GM12801 (cell line): Measurements from ENCODE around the gene SHB.

ENCODE experiments used
- TF ChIP-seq, protein P1 (sequence below): IDR thresholded peaks from one replicate; pipeline ENCODE4 v1.5.1; 2011; ENCODE audit warnings: control low read depth; ENCODE audit not compliant: insufficient read length; ENCODE audit errors: extremely low read depth

The SHB gene

DNA sequence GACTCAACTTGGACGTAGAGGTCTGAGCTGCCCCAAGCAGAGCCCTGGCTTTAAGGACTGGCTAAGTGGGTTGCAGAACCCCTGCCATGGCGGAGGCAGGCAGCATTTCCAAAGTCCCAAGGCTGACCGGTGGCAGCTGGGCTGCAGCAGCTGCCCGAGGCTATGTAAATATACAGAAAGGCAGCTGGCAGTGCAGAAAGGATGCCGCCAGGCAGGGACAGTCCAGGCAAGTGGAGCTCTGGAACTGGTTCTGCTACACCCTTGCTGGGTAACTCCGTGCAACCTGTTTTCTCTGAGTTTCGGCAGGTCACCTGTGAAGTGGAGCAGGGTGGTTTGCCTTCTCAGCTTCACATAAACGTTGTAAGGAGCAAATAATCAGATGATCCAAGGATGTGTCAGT, 46.0 kb downstream of the SHB start:
- TF ChIP-seq, protein P1, sequence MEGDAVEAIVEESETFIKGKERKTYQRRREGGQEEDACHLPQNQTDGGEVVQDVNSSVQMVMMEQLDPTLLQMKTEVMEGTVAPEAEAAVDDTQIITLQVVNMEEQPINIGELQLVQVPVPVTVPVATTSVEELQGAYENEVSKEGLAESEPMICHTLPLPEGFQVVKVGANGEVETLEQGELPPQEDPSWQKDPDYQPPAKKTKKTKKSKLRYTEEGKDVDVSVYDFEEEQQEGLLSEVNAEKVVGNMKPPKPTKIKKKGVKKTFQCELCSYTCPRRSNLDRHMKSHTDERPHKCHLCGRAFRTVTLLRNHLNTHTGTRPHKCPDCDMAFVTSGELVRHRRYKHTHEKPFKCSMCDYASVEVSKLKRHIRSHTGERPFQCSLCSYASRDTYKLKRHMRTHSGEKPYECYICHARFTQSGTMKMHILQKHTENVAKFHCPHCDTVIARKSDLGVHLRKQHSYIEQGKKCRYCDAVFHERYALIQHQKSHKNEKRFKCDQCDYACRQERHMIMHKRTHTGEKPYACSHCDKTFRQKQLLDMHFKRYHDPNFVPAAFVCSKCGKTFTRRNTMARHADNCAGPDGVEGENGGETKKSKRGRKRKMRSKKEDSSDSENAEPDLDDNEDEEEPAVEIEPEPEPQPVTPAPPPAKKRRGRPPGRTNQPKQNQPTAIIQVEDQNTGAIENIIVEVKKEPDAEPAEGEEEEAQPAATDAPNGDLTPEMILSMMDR: no peak

DNA sequence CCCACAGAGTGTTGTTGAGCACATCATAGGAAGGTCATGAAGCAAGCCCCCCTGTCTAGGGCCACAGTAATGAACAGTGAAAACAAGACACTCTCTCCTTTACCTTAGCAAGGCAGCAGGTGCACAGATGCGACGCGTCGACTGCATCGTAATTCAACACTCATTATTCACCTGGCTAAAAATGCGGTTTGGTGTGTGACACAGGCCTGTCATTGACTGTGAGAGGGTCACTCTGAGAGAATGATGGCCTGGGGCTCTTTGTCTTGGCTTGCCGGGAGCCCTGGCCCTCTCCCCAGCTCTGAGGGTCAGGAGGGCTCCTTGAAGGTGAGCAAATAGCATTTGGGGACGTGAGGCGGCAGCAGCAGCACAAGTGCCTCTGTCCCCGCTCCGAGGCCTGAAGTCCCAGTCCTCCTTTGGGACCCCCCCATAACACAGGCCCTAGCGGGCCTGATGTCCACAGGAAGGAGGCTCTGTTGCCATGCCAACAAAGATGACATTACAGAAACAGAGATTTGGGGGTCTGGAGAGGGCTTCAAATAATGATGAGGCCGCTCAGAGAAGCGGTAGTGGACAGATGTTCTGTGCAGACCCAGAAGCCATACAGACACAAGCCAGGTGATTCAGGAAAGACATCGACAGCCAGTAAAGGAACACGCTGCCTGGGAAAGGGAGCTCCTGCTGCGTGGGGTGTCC, 46.7 kb downstream of the SHB start:
- TF ChIP-seq, protein P1: no peak

GRCh38 chr9:38020151-38021076, 48.6 kb downstream of the SHB start:
- TF ChIP-seq, protein P1: no peak

- TF ChIP-seq, protein P1: no peak
Observed at GRCh38 chr9:38019731-38020130, 49.3 kb downstream of the SHB start.

DNA sequence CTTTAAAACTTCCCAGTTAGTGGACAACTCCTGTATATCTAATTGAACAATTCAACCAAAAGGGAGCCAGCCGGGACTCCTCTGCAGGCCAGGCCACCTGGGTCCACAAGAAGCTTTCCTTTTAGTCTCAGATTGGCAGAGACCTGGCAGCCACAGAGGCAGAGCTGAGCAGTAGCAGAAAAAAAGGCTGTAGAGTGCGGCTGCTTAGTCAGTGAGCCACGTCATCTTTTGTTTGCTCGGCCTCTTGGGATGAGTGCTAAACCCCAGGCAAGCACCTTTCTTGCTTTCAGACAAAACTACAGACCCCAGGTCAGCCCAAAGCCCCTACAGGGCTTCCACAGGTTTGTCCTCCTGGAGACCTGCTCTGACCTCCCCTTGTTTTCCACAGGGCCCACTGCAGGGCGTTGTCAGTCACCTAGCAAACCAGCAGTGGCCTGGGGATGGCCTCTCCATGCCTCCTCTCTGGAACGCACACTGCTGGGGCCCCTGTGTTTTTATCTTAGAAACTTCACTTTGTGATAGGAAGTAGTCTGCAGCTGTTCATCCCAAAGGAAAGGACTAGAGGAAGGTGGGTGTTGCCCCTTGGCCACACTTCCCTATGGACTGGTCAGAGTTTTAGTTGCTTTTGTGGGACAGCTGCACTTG, 49.9 kb downstream of the SHB start:
- TF ChIP-seq, protein P1: no peak

GRCh38 chr9:38018241-38018957, 50.6 kb downstream of the SHB start:
- TF ChIP-seq, protein P1: no peak

- TF ChIP-seq, protein P1: no peak
Observed at GRCh38 chr9:38017885-38018186, 51.2 kb downstream of the SHB start.
